Measurements from ENCODE around the gene SIAH1.
"Not testable (repeated sequence)": the region's sequence is repeated elsewhere in the genome, so short reads cannot be mapped to it uniquely, and the experiment has no call there.

SIAH1 gene

GRCh38 chr16:48330189-48330840 is 54.9 kb downstream of the SIAH1 start:
- no peak for DNase-seq

GRCh38 chr16:48329138-48329537 is 56.1 kb downstream of the SIAH1 start:
- DNase-seq = no peak

GRCh38 chr16:48326915-48327314 is 58.3 kb downstream of the SIAH1 start:
- no peak for DNase-seq

GRCh38 chr16:48323783-48324775 is 61.1 kb downstream of the SIAH1 start:
- DNase-seq = no peak

- DNase-seq = no peak
Measured at GRCh38 chr16:48321317-48322036, 63.7 kb downstream of the SIAH1 start.

GRCh38 chr16:48318630-48319029 is 66.6 kb downstream of the SIAH1 start:
- DNase-seq = no peak

- no peak for DNase-seq
Measured at GRCh38 chr16:48317614-48318315, 67.4 kb downstream of the SIAH1 start.

- no peak for DNase-seq
Measured at GRCh38 chr16:48317026-48317425, 68.2 kb downstream of the SIAH1 start.

GRCh38 chr16:48313905-48314304 is 71.3 kb downstream of the SIAH1 start:
- DNase-seq = not testable (repeated sequence)

- DNase-seq = no peak
Measured at GRCh38 chr16:48310908-48311641, 74.1 kb downstream of the SIAH1 start.
